ENCODE measurements around the gene CDRT15L2.
"Not testable (repeated sequence)": the region's sequence is repeated elsewhere in the genome, so short reads cannot be mapped to it uniquely, and the experiment has no call there.

DNA sequence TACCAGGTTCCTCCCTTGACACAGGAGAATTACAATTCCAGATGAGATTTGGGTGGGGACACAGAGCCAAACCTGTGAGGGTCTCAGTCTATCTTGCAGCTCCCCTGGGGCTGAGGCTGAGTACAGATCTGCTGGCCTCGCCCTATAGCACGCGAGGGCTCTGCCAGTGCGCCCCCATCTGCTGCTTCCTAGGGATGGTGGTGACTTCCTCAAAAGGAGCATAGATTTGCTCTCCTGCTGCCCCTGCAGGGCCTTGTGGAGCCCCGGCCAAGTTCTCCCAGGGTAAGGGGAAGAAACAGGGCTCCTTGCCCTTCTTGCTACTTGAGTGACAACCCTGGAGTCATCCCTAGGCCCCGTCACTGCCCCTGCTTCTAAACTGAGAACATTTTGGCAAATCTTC, 26.6 kb upstream of the CDRT15L2 start:
- TF ChIP-seq POLR2A, CTCF (IDR thresholded peaks at IDR 0.05): not testable (repeated sequence)
